ENCODE results near the gene MAP1LC3C. TPM values are rescaled to one million over a fixed set of nuclear protein-coding genes. Genes with fewer than 3 reads are reported as not detected.

MAP1LC3C gene
- total RNA-seq, 4 donors from 2014 or later, result 5.5 to 51.3 (median 10.0) TPM

- DNase-seq (ENCODE audit: low spot score in 2 of 2), result no peak
- no peaks in the 10 kb centered on the region for H3K9me3 ChIP-seq
- H3K4me1 ChIP-seq, result no peaks in the 10 kb centered on the region
- no peak overlapping the region for H3K4me3 ChIP-seq
- TF ChIP-seq CTCF (IDR thresholded peaks at IDR 0.05) (no peak), EP300 (IDR thresholded peaks at IDR 0.05) (no peak), POLR2A (IDR thresholded peaks at IDR 0.05) (no peak)
- H3K27me3 ChIP-seq, result no peaks in the 10 kb centered on the region
- 61 to 86% methylated on average over 1 of the region's 1 CpG for WGBS, 2 donors
- H3K27ac ChIP-seq, result no peak overlapping the region
- H3K36me3 ChIP-seq, result no peaks in the 10 kb centered on the region
Observed at GRCh38 chr1:241979926-241980325, 19.0 kb downstream of the MAP1LC3C start.

DNA sequence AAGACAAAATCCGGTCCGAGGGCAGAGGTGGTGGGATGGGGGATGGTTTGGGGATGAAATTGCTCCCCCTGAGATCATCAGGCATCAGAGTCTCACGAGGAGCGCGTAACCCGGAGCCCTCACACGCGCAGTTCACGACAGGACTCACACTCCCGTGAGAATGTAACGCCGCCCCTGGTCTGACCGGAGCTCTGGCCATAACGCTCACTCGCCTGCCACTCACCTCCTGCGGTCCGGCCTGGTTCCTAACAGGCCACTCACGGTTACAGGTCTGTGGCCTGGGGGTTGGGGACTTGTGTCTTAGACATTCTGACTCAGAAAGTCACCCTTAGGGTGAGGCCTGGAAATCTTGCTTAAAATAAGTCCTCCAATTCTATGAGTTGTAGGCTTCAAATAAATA lies 19.8 kb downstream of the MAP1LC3C start:
- Histone ChIP-seq H3K36me3 (no peaks in the 10 kb centered on the region), H3K4me3 (no peak overlapping the region), H3K27ac (no peak overlapping the region), H3K27me3 (no peaks in the 10 kb centered on the region), H3K9me3 (no peaks in the 10 kb centered on the region), H3K4me1 (no peaks in the 10 kb centered on the region)
- no peak for DNase-seq (ENCODE audit: low spot score in 2 of 2)
- whole genome bisulfite sequencing, 2 donors, result 86% methylated on average over 17 to 18 of the region's 18 CpGs
- TF ChIP-seq CTCF (IDR thresholded peaks at IDR 0.05), result no peak
- no peak for TF ChIP-seq EP300 (IDR thresholded peaks at IDR 0.05)
- TF ChIP-seq POLR2A (IDR thresholded peaks at IDR 0.05), result no peak

DNA sequence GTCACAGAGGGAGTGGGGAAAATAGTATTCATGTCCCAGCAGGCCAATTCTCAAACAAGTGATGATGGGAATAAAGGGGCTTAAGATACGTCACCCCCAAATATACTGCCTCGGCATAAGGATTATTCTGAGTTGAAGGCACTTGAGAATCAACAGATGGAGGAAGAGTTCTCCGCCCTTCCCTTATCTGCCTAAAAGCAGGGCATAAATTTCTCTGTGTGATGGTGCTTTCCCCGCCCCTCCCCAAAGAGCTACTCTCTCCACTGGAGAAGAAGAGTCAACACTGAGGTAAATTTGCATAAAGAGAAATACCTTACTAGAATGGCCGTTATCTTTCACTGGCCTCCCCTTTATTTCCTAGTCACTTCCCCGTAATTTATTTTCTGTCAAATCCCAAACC lies 22.7 kb downstream of the MAP1LC3C start:
- DNase-seq (ENCODE audit: low spot score in 2 of 2), result no peak
- no peaks in the 10 kb centered on the region for H3K36me3 ChIP-seq
- H3K27ac ChIP-seq, result no peak overlapping the region
- 79 to 82% methylated on average over 6 of the region's 6 CpGs for WGBS, 2 donors
- H3K9me3 ChIP-seq, result no peaks in the 10 kb centered on the region
- H3K27me3 ChIP-seq, result no peaks in the 10 kb centered on the region
- H3K4me3 ChIP-seq, result no peak overlapping the region
- no peak for TF ChIP-seq CTCF (IDR thresholded peaks at IDR 0.05)
- no peak for TF ChIP-seq EP300 (IDR thresholded peaks at IDR 0.05)
- TF ChIP-seq POLR2A (IDR thresholded peaks at IDR 0.05), result no peak
- no peaks in the 10 kb centered on the region for H3K4me1 ChIP-seq

DNA sequence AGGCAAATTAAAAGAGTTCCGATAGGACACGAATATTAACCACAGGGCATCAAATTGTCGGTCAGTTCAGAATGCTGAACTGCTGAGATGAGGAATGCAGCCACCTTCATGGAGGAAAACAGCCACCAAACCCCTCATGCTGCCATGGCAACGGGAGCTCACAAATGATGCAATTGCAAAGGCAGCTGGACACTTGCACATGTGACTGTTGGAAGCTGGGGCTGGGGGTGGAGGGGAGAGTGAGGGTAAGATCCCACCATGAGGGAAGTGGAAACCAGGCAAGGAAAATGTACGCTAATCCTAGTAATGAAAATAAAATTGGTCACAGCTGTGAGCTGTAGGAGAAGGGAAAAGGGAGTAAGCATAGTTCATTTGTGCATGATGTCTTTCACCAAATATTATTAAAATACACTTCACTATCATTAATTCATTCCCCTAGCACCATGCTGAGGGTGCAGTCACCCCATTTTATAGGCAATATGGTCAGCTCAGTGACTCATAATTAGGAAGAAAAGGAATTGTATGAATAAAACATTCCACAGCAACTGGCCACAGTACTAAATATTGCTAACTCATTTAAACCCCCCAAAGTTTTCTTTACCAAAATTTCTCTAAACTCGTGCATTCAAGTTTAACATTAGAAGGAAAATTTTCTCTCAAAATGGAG lies 26.1 kb downstream of the MAP1LC3C start:
- Histone ChIP-seq H3K36me3 (no peaks in the 10 kb centered on the region), H3K4me3 (no peak overlapping the region), H3K27me3 (no peaks in the 10 kb centered on the region), H3K4me1 (no peaks in the 10 kb centered on the region), H3K9me3 (no peaks in the 10 kb centered on the region), H3K27ac (no peak overlapping the region)
- 22 to 46% methylated on average over 6 of the region's 6 CpGs for whole genome bisulfite sequencing, 2 donors
- DNase-seq (ENCODE audit: low spot score in 2 of 2), result no peak
- no peak for TF ChIP-seq CTCF (IDR thresholded peaks at IDR 0.05)
- no peak for TF ChIP-seq EP300 (IDR thresholded peaks at IDR 0.05)
- no peak for TF ChIP-seq POLR2A (IDR thresholded peaks at IDR 0.05)

DNA sequence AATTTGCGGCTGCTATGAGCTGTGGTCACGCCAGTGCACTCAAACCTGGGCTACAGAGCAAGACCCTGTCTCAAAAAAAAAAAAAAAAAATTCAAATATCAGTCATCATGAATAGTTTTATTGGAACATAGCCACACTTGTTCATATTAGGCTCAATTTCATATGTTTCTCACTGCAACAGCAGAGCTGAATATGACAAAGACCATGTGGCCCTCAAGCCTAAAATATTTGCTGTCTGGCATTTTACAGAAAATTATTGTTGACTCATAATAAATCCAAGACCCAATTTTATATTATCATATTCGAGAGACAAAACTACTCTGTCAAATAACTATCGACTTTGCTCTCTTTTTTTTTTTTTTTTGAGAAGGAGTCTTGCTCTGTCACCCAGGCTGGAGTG lies 30.3 kb downstream of the MAP1LC3C start:
- H3K4me1 ChIP-seq, result no peaks in the 10 kb centered on the region
- no peak for TF ChIP-seq CTCF (IDR thresholded peaks at IDR 0.05)
- no peak for TF ChIP-seq EP300 (IDR thresholded peaks at IDR 0.05)
- no peak for TF ChIP-seq POLR2A (IDR thresholded peaks at IDR 0.05)
- no peak for DNase-seq (ENCODE audit: low spot score in 2 of 2)
- no peak overlapping the region for H3K4me3 ChIP-seq
- 50 to 65% methylated on average over 4 of the region's 4 CpGs for WGBS, 2 donors
- no peaks in the 10 kb centered on the region for H3K9me3 ChIP-seq
- H3K36me3 ChIP-seq, result no peaks in the 10 kb centered on the region
- H3K27ac ChIP-seq, result no peak overlapping the region
- H3K27me3 ChIP-seq, result no peaks in the 10 kb centered on the region

Data from tibial nerve (tissue), 4 donors.